Activated CD8-positive, alpha-beta memory T cell treated with anti-CD3 and anti-CD28 coated beads, Interleukin-2, amount 50 U/mL, for 24 hours (primary cell): ENCODE data around the gene SMOC2.
"Not testable (repeated sequence)": the region's sequence is repeated elsewhere in the genome, so short reads cannot be mapped to it uniquely, and the experiment has no call there.

Experiments
- DNase-seq: peaks from one replicate; pipeline ENCODE4 v3.0.0-alpha.2; 2020; ENCODE audit errors: extremely low read depth

The SMOC2 gene

DNA sequence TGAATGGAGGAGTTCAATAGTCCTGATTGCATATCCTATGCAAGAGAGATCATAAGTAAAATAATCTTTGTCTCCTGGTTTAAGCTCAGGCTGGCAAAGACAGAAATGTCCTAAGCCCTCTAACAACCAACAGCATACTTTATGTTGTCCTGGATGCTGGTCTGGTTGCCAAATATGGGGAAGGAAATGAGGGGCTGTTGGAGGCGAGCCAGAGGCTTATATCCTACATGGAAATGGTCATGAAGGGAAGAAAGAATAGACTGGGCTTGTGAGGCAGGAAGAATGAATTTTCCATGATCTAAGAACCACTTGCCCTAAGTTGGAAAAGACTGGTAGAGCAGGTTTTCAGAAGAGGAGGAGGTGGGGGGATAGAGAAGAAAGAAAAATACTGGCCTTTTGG, 237.1 kb downstream of the SMOC2 start:
- DNase-seq: no peak

DNA sequence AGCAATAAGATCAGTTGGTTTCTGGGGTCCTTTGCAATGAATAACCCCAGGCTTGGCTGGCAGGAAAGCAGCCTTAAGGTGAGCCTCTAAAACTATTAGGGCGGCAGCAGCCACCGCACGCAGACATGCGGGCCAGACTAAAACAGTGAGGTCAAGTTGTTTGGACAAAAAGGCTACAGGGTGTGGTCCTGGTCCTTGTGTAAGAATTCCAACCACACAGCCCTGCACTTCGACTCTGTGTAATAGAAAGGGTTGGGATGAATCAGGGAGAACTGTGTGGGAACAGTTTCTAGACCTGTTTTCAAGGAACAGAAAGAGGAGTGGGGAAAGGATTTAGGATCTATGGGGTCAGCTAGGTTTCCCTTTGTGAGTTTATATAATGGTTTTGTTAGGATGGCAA, 237.6 kb downstream of the SMOC2 start:
- DNase-seq: no peak

DNA sequence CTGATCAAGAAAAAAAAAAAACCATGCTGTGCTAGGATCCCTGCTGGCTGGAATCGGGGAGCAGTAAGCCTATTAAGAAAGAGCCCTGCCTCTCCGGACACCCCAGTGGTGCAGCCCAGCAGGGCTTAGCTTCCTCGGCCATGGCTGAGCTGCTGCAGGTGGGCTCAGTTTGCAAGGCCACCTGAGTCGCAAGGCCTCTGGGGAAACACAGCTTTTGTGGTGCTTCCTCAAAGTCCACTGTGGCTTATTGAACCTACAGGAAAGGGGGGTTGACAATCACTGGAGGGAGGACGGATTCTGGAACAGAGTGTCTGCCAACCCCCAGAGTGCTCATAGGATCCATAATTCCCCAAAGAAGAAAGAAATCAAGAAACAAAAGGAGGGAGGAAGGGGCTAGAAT, 240.8 kb downstream of the SMOC2 start:
- DNase-seq: no peak

DNA sequence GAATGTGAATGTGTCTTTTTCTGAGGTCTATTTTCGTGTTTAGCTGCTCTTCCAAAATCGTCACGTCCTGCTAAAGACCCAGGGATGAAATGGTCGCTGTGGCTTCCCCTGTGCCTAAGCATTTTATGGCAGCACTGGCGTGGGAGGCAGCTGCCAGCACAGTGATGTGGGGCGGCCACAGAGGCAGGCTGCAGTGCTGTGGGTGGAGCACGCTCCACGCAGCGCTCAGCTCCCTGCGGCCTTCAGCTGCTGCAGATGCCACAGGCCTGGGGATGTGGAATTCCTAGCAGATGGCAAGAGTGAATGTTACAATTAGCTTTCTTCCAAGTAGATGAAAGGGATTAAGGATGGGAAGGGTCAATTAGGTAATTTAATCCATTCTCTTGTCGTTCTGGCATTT, 242.6 kb downstream of the SMOC2 start:
- no peak for DNase-seq

DNA sequence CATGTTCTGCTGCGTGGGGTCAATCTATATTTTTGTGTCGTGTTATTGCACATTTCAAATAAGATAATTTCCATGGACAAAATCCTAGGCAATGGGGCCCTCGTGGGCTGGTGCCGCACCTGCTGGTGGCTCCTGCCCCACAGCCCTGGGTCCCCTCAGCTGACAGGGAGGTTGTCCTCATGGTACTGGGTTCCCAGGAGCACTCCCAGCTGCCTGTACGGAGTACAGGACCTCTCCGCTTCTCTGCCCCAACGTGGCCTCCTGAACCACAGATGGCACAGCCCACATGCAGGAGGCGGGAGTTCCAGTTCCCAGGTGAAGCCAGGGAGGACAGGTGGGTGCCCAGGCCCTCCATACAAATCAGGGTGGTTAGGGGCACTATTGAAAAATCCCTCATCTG, 243.5 kb downstream of the SMOC2 start:
- no peak for DNase-seq

DNA sequence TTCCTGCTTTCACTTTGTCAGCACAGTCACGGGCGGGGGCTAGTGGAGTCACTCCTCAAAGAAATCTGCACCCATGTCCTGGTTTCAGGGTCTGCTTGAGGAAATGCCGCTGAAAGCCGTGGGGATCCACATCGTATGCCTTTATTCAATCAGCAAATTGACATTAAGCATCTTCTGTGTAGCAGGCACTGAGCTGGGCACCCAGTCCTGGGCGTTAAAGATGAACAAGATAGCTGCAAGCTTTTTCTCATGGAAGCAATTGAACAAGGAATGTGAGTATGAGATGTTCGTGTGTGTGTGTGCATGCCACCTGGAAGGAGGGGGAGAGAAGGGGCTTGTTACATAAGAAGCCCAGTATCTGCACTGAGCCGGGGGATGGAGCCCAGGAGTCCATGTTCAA, 243.9 kb downstream of the SMOC2 start:
- DNase-seq: no peak

DNA sequence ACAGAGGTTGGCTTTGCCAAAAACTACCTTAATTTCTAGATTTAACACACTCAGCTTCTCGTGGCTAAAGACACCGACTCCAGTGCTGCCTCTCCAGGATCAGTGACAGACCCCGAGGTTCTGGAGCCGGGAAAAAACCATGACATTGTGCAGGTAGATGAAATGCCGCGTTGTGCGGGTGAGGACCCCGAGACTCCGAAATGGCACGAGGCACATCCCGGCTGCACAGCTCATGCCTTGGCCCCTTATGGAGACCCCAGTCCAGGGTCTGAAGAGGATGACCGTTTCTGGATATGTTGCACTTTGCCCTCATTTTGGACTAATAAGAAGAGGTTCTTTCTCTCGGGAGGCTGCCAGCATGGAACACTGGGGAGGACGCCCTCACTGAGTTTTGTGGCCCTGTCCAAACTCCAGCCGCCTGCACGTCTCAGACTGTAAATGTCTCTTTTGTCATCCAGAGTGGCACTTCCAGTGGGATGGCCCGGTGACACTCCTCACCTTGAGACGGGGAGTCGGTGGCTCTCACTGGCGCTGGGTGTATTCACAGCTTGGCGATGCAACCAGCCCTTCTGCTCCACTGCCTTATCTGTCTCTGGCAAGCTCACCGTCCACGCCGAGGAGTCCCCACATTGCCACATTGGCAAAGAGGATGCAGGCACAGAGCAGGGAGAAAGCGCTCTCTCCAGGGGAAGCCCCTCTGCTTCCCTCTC, 245.2 kb downstream of the SMOC2 start:
- no peak for DNase-seq

DNA sequence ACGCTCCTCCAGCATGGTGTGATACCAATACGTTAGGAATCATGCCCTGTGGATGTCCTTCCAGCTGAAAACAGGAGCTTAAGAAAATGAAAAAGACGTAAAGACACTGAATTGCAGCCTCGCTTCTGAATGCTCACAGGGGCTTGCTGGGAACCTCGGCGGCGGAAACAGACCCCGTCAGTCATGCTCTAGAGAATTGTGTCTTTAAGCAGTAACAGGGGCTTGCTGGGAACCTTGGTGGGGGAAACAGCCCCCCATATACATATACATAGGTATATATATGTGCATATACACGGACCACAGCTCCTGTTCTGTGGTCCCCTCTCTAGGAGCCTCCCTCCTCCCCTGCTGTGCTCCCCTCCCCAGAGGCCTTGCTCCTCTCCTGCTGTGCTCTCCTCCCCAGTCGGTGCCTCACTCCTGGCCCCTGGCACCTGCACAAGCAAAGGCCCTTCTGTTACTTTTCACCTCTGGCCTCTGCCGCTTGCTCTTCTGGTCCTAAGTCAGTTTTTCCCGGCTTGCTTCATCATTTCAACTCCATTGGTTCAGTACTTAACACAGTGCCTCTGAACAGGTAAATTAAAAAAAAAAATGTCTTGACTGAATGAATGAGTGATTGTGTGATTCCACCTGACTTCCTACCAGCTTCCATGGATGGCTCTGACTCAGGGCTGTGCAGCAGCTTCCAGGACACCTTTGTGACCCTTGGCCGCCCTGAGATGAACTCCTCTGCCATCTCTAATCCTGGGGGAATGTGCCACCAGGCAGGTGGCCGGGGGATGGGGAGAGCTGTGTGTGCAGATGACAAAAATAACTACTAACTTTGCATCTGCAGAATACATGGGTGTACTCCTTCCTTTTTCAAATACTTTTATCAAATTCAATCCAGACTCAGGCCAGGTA, 246.1 kb downstream of the SMOC2 start:
- no peak for DNase-seq

DNA sequence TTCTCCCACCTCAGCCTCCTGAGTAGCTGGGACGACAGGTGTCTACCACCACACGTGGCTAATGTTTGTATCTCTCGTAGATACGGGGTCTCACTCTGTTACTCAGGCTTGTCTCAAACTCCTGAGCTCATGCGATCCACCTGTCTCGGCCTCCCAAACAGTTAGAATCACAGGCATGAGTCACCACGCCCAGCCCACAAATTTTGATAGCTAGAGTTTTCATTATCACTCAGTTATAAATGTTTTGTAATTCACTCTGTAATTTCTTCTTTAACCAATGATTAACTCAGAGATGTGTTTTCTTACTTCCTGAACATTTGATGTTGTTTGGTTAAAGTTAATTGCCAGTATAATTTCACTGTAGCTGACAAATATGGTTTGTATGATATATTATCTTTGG, 249.3 kb downstream of the SMOC2 start:
- no peak for DNase-seq

DNA sequence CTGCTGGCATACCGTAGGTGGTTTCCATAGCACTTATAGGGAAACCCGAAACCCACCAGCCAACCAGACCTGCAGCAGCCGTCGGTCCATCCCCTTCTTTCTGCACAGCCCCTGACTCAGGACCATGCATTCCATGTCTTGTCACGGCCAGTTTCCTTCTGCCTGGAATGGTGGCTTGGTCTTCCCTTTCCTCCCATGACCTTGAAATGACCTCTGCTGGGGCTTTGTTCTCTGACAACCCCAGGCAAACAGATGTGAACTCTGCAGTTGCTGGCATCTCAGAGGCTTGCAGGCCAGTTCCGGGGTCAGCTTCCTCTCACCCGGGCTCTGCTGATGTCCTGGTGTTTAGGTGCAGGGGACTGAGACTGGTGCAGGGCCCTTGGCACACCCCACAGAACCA, 250.8 kb downstream of the SMOC2 start:
- DNase-seq: no peak

DNA sequence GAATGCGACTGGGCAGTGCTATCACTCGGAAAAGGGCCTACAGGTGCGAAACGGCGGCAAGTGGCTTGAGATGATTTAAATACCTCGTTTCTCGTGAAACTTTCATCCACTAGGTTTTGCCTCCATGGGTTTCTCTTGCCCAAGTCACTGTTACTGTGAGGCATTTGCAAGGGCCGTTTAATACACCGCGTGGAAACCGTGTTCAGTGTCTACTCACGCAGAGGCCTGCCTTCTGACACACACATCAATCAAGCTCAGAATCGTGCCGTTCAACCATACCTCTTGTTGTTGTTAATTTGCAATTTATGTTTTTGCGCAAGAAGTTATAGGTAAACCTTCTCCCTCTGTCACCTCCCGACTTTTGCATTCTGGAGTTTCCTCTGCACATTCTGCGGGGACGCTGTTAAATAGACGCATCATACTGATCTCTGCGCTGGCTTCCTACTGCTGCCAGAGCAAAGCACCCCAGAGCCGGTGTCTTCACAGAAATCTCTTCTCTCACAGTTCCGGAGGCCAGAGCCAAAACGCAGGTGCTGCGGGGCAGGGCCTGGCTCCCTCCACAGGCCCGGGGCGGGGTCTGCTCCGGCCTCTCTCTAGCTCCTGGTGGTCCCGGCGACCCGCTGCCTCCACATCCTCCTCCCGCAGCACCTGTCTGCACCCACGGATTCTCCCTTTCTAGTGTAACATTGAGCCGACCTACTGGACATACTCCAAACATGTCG, 251.4 kb downstream of the SMOC2 start:
- no peak for DNase-seq

DNA sequence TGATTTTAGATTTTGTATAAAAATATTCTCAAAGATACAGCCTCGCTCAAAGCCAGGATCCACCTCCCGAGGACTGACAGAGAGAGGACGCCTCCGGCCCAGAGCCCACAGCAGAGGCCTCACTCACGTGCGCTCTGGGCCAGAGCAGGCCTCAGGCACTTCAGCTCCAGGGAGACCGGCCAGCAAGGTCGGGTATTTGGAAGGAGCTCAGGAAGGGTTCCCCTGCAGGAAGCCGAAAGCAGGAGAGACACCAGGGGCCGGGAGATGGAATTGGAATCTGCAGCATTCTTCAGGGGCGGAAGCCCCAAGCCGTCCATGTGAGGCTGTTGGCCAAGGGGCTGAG, 251.9 kb downstream of the SMOC2 start:
- not testable (repeated sequence) for DNase-seq

DNA sequence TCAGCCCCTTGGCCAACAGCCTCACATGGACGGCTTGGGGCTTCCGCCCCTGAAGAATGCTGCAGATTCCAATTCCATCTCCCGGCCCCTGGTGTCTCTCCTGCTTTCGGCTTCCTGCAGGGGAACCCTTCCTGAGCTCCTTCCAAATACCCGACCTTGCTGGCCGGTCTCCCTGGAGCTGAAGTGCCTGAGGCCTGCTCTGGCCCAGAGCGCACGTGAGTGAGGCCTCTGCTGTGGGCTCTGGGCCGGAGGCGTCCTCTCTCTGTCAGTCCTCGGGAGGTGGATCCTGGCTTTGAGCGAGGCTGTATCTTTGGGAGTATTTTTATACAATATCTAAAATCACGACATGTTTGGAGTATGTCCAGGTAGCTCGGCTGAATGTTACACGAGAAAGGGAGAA, 253.8 kb downstream of the SMOC2 start:
- not testable (repeated sequence) for DNase-seq

DNA sequence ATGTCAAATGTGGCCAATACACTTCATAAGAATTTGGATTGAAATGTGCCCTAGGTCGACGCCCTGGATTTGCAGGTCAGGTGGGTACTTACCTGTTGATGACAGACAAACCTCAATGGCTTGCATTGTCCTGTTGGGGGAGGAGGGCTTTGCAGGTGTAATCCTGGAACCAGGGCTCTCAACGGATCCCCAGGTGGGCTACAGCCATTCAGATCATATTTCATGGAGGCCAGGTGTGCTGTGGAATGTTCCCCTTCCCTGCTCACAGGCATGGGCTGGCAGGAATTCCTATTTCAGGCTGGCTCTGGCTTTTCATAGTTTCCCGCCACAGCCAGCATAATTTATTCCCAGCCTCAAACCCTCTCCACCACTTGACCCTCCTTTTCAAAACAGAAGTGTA, 254.7 kb downstream of the SMOC2 start:
- no peak for DNase-seq

DNA sequence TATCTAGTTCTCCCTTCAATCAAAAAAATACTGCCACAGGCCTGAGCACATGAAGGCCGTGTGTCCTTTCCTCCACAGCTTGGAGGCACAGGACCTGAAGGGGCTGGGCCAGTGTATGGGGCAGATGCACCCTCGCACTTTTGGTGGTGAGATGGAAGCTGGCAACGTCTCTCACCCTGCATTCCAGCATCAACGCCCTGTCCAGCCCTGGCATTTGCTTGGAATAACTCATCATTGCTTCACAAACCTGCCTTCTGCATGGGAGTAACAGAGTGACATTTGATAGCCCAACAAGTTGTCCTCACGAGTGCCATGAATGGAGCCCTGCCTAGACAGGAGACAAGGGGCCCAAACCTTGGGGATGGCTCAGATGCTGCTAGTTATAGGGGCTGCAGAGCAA, 257.9 kb downstream of the SMOC2 start:
- DNase-seq: no peak

DNA sequence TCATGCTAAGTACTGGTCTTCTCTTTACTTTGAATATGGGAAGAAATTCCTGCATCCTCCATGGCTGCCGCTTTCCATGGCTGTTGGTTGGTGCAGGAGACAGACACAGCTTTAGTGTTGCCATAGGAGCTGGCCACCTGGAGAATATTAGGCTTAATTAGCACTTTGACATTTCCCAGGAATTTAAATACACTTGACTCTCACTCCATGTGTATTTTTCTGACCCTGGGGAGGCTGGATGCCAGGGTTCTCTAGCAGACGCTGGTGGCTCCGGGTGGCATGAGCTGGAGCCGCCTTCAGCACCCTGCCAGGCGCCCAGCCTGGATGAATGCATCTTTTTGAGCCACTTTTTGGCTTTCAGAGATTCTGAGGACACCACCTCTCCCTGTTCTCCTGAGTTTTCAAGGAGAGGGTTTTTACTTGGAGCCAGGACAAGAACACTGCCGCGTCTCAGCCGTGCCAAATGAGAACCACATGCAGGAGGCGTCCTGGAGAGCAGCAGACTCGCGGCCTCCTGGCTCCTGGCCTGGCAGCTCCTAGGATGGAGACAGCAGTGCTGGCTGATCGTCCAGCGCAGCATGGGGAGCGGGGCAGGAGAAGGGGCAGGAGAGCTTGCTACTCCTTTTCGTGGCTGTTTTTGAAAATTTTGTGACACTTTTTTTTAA, 258.8 kb downstream of the SMOC2 start:
- no peak for DNase-seq

DNA sequence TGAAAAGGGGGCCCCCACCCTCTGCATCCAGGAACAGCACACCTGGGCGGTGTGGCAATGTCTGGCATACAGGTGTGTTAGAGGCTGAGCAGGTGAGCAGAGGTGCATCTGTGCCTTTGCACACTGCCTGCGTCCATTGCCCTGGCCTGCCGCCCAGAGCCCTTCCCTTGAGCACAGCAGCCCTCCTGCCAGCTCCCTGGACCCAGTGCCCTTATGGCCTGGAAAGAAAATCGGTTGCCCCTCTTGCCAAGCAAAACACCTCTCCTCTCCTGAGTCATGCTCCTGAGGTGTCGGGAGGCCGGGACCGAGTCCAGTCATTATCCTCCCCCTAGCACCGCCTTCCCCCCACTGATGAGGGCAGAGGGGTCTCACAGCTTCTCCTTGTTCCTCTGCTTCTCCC, 259.9 kb downstream of the SMOC2 start:
- DNase-seq: no peak

DNA sequence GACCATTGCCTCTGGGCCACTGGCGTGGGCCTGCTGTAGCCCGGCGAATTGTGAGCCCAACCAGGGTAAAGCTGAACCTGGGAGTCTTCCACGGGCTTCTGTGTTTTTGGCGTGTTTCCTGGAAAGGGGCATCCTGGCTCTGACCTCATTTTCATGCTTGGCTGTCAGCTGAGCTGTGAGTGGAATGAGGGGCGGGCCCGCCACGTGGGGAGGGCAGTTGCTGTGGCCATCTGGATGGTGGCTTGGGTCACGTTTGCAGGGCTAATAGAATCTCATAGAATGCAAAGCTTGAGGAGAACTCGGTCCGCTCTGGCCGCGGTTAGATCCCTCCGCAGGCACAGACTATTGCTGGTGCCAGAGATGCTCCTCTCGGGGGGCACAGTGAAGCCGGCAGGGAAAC, 263.0 kb downstream of the SMOC2 start:
- no peak for DNase-seq

DNA sequence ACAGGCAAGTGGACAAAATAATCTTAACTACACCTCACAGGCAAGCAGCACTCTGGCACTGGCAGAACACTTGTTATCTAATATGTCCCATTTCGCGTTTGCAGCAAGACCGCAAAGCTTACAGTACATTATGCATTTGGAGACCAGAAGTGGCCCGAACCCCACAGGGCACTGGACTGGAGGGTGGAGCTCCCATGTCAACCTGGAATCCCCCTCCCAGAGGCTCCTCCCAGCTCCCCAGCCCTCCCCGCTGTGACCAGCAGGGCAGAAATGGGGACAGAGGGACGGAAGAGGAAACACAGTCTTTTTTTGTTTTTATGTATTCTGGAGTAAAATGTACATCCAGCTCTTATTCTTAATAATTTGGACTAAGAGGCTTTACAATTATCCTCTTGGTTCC, 263.7 kb downstream of the SMOC2 start:
- no peak for DNase-seq

DNA sequence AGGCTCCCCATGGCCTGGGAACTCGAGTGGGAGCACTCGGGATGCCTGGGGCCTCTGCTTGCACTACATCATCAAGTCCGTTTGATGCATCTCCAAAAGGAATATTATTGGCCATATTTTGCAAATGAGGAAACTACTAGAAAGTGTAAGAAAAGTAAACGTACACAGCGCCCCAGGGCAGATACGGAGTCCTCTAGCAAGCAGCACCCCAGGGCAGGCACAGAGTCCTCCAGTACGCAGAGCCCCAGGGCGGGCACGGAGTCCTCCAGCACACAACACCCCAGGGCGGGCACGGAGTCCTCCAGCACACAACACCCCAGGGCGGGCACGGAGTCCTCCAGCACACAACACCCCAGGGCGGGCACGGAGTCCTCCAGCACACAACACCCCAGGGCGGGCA, 264.3 kb downstream of the SMOC2 start:
- not testable (repeated sequence) for DNase-seq

DNA sequence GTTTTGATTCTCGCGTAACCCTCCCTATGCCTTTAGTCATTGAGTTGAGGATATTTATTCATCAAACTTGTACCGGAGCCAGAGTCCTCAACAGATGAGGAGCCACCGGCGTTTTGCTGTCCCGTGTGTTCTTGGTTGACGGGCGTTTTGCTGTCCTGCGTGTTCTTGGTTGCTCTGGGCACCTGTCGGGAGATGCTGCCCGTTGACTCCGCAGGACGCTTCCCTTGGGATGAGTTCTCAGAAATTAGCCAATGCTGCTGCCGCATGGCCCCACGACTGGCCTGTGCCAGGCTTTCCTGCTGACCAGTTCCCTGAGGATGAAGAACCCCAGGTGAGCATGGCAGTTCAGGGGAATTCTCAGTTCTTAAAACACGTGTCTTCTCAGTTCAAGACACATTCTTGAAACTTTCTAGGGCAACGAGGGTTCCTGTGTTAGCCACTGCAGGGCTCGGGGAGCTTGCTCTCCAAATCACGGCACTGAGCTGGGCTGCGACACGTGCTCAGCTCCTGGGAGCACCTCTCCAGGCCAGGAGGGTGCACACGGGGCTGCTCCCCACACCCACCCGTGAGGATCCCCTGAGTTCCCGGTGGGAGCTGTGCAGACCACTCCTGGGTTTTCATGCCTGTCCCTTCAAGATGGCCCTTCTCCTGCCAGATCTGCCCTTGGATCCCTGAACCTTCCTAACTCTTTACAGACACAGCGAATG, 265.6 kb downstream of the SMOC2 start:
- DNase-seq: no peak

DNA sequence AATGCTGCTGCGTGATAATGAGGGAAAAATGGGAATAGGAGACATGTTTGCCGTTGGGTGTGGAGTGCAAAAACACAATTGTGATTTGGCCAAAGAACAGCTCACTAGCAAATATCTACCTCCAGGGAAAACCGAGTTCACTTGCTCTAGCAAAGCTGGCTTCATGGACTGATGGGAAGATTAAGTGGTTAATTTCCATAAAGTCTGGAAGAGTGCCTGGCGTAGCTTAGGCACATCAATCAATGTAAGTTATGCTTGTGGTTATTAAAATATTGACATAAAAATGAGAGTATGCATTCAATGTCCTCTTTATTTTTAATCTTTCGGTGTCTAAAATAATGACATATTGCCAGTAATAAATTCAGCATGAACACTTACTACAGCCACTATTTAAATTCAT, 267.5 kb downstream of the SMOC2 start:
- no peak for DNase-seq
